GM23338 (cell line): ENCODE results near the gene ABHD5. TPM values are rescaled to one million over a fixed set of nuclear protein-coding genes. Genes with fewer than 3 reads are reported as not detected.

Experiments
- ATAC-seq: fragments of 200-7000 bp; cut with Tn5 transposase; 3 replicates; pipeline ENCODE4 v1.9.1; 2020
- DNase-seq: peaks from one replicate; pipeline ENCODE4 v3.0.0-alpha.2; 2015; ENCODE audit warnings: low spot score
- H2AFZ ChIP-seq: fragments of 200-600 bp; sonication (generic); 2 replicates; pipeline ENCODE4 v1.8.0; 2016; ENCODE audit warnings: antibody characterized with exemption, mild to moderate bottlenecking, moderate library complexity
- H3F3A ChIP-seq: fragments of 200-600 bp; sonication (generic); replicated peaks from 2 replicates; pipeline ENCODE4 v1.8.0; 2017; ENCODE audit warnings: antibody characterized with exemption, mixed run types, low read depth
- H3K27ac ChIP-seq: fragments of 200-600 bp; sonication (generic); 2 replicates; pipeline ENCODE4 v1.6.1; 2016; ENCODE audit warnings: low read depth
- H3K27me3 ChIP-seq: fragments of 200-600 bp; sonication (generic); 2 replicates; pipeline ENCODE4 v1.8.0; 2016; ENCODE audit warnings: mild to moderate bottlenecking, mixed run types, moderate library complexity; ENCODE audit not compliant: insufficient read depth
- H3K36me3 ChIP-seq: fragments of 200-600 bp; sonication (generic); 2 replicates; pipeline ENCODE4 v1.8.0; 2016; ENCODE audit warnings: mild to moderate bottlenecking; ENCODE audit not compliant: insufficient read depth
- H3K4me1 ChIP-seq: fragments of 200-600 bp; sonication (generic); 2 replicates; pipeline ENCODE4 v1.8.0; 2016; ENCODE audit warnings: mild to moderate bottlenecking, moderate library complexity; ENCODE audit not compliant: insufficient read depth
- H3K4me2 ChIP-seq: fragments of 200-600 bp; sonication (generic); 2 replicates; pipeline ENCODE4 v1.7.1; 2017; ENCODE audit warnings: mixed run types
- H3K4me3 ChIP-seq: fragments of 200-600 bp; sonication (generic); 2 replicates; pipeline ENCODE4 v1.6.1; 2016; ENCODE audit warnings: mixed run types
- H3K79me2 ChIP-seq: fragments of 200-600 bp; sonication (generic); replicated peaks from 2 replicates; pipeline ENCODE4 v1.8.0; 2017; ENCODE audit warnings: mild to moderate bottlenecking; ENCODE audit not compliant: insufficient read depth
- H3K9me2 ChIP-seq: fragments of 200-600 bp; sonication (generic); 2 replicates; pipeline ENCODE4 v1.8.0; 2017; ENCODE audit not compliant: insufficient read depth
- H4K20me1 ChIP-seq: fragments of 200-600 bp; sonication (generic); replicated peaks from 2 replicates; pipeline ENCODE4 v1.8.0; 2017; ENCODE audit warnings: mild to moderate bottlenecking; ENCODE audit not compliant: insufficient read depth
- H3K27ac Mint-ChIP-seq: 2 replicates; pipeline ENCODE4 v1.8.0; 2020; ENCODE audit warnings: inconsistent platforms, mild to moderate bottlenecking, moderate library complexity, mixed read lengths
- H3K27me3 Mint-ChIP-seq: 3 replicates; pipeline ENCODE4 v1.8.0; 2022; ENCODE audit warnings: low read depth, mild to moderate bottlenecking, moderate library complexity, mixed read lengths, inconsistent platforms; ENCODE audit not compliant: insufficient read depth, poor library complexity
- H3K36me3 Mint-ChIP-seq: 3 replicates; pipeline ENCODE4 v1.8.0; 2021; ENCODE audit warnings: low read depth, mild to moderate bottlenecking, inconsistent platforms, moderate library complexity, mixed read lengths
- H3K4me1 Mint-ChIP-seq: 3 replicates; pipeline ENCODE4 v1.8.0; 2020; ENCODE audit warnings: mild to moderate bottlenecking, inconsistent platforms, mixed read lengths
- H3K4me3 Mint-ChIP-seq: 3 replicates; pipeline ENCODE4 v1.8.0; 2021; ENCODE audit warnings: moderate library complexity, mild to moderate bottlenecking, inconsistent platforms, mixed read lengths
- H3K9me3 Mint-ChIP-seq: 3 replicates; pipeline ENCODE4 v1.8.0; 2020; ENCODE audit warnings: moderate library complexity, mild to moderate bottlenecking, inconsistent platforms, mixed read lengths
- CREB1 ChIP-seq: fragments of 250-450 bp; sonication (Bioruptor Pico); IDR thresholded peaks from 2 replicates; pipeline ENCODE4 v1.5.0; 2020; ENCODE audit warnings: low read depth, mild to moderate bottlenecking, moderate library complexity
- ETS1 ChIP-seq: IDR thresholded peaks from 2 replicates; pipeline ENCODE4 v1.6.1; 2016; ENCODE audit warnings: antibody characterized with exemption
- EZH2 ChIP-seq: fragments of 200-600 bp; sonication (generic); IDR thresholded peaks from one replicate; pipeline ENCODE4 v1.8.0; 2017; ENCODE audit warnings: antibody characterized with exemption, mild to moderate bottlenecking, low read depth; ENCODE audit not compliant: unreplicated experiment
- EZH2phosphoT487 ChIP-seq: fragments of 200-600 bp; sonication (generic); IDR thresholded peaks from one replicate; pipeline ENCODE4 v1.8.1; 2018; ENCODE audit warnings: antibody characterized with exemption; ENCODE audit not compliant: unreplicated experiment
- JUNB ChIP-seq: IDR thresholded peaks from one replicate; pipeline ENCODE4 v1.6.1; 2016; ENCODE audit warnings: antibody characterized with exemption; ENCODE audit not compliant: unreplicated experiment
- NANOG ChIP-seq: IDR thresholded peaks from 2 replicates; pipeline ENCODE4 v1.6.1; 2016; ENCODE audit warnings: antibody characterized with exemption, borderline replicate concordance
- POLR2AphosphoS5 ChIP-seq: IDR thresholded peaks from 2 replicates; pipeline ENCODE4 v1.6.1; 2016; ENCODE audit warnings: antibody characterized with exemption, low read depth
- STAT1 ChIP-seq: IDR thresholded peaks from one replicate; pipeline ENCODE4 v1.6.1; 2016; ENCODE audit warnings: antibody characterized with exemption; ENCODE audit not compliant: unreplicated experiment
- ZNF114 ChIP-seq: fragments of 250-450 bp; sonication (Bioruptor Pico); IDR thresholded peaks from 2 replicates; pipeline ENCODE4 v1.5.0; 2020; ENCODE audit warnings: mild to moderate bottlenecking, moderate library complexity
- ZNF331 ChIP-seq: fragments of 250-450 bp; sonication (Bioruptor Pico); IDR thresholded peaks from 2 replicates; pipeline ENCODE4 v1.5.0; 2020; ENCODE audit warnings: low read depth, mild to moderate bottlenecking, moderate library complexity
- ZNF462 ChIP-seq: fragments of 250-450 bp; sonication (Bioruptor Pico); IDR thresholded peaks from 2 replicates; pipeline ENCODE4 v1.5.0; 2020; ENCODE audit warnings: mild to moderate bottlenecking, moderate library complexity
- polyA plus RNA-seq: library from polyadenylated mRNA; unstranded; fragments of >200 nt; fragmentation: Nextera tagmentation; extraction: Ambion mirVana; gene quantifications from 2 replicates; pipeline ENCODE4 v1.2.1, GENCODE V29; 2016
- total RNA-seq: library from RNA; depleted of rRNA; stranded (reverse); fragments of >200 nt; shearing (Covaris generic); gene quantifications from 2 replicates; pipeline ENCODE4 v1.2.3, GENCODE V29; 2014
- TF ChIP-seq, protein P1 (sequence below): IDR thresholded peaks from one replicate; pipeline ENCODE4 v1.6.1; 2018; ENCODE audit warnings: antibody characterized with exemption; ENCODE audit not compliant: unreplicated experiment
- TF ChIP-seq, protein P2 (sequence below), 2 experiments: fragments of 200-600 bp in 1 of 2; sonication (generic) in 1 of 2; conservative IDR thresholded peaks; 2 replicates each; pipeline versions ENCODE4 v1.5.1 to v1.6.1; 2016 to 2017; ENCODE audit warnings: antibody characterized with exemption in 2 of 2, low read depth in 2 of 2, mild to moderate bottlenecking in 2 of 2, moderate library complexity in 1 of 2

Gene ABHD5
- total and polyA plus RNA-seq, 2 experiments from 2014 or later: 12.1 to 12.3 TPM

GRCh38 chr3:43762451-43762850 is 71.7 kb downstream of the ABHD5 start:
- Mint-ChIP-seq H3K36me3 (no peaks in the 10 kb centered on the region), H3K4me1 (peaks cover 20% of the 10 kb centered on the region), H3K27me3 (peaks cover 1% of the 10 kb centered on the region), H3K9me3 (no peaks in the 10 kb centered on the region), H3K4me3 (no peak overlapping the region), H3K27ac (no peak overlapping the region)
- Histone ChIP-seq H3K79me2 (no peaks in the 10 kb centered on the region), H3K4me2 (no peak overlapping the region), H3K9me2 (peaks cover 4% of the 10 kb centered on the region; the same call in 1 of the 2 replicates), H3F3A (no peaks in the 10 kb centered on the region), H3K4me1 (peaks cover 5% of the 10 kb centered on the region; the same call in 1 of the 2 replicates), H3K4me3 (no peak overlapping the region), H3K27me3 (no peaks in the 10 kb centered on the region), H3K27ac (no peak overlapping the region), H2AFZ (no peak overlapping the region), H4K20me1 (no peaks in the 10 kb centered on the region), H3K36me3 (no peaks in the 10 kb centered on the region)
- TF ChIP-seq EZH2phosphoT487 (no peak), ZNF114 (CRISPR knock-in tag) (no peak), JUNB (no peak), POLR2AphosphoS5 (no peak), EZH2 (no peak), ETS1 (no peak), STAT1 (no peak), CREB1 (CRISPR knock-in tag) (no peak), ZNF331 (no peak), NANOG (no peak), ZNF462 (CRISPR knock-in tag) (no peak)
- TF ChIP-seq, protein P1, sequence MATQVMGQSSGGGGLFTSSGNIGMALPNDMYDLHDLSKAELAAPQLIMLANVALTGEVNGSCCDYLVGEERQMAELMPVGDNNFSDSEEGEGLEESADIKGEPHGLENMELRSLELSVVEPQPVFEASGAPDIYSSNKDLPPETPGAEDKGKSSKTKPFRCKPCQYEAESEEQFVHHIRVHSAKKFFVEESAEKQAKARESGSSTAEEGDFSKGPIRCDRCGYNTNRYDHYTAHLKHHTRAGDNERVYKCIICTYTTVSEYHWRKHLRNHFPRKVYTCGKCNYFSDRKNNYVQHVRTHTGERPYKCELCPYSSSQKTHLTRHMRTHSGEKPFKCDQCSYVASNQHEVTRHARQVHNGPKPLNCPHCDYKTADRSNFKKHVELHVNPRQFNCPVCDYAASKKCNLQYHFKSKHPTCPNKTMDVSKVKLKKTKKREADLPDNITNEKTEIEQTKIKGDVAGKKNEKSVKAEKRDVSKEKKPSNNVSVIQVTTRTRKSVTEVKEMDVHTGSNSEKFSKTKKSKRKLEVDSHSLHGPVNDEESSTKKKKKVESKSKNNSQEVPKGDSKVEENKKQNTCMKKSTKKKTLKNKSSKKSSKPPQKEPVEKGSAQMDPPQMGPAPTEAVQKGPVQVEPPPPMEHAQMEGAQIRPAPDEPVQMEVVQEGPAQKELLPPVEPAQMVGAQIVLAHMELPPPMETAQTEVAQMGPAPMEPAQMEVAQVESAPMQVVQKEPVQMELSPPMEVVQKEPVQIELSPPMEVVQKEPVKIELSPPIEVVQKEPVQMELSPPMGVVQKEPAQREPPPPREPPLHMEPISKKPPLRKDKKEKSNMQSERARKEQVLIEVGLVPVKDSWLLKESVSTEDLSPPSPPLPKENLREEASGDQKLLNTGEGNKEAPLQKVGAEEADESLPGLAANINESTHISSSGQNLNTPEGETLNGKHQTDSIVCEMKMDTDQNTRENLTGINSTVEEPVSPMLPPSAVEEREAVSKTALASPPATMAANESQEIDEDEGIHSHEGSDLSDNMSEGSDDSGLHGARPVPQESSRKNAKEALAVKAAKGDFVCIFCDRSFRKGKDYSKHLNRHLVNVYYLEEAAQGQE: no peak
- TF ChIP-seq, protein P2, sequence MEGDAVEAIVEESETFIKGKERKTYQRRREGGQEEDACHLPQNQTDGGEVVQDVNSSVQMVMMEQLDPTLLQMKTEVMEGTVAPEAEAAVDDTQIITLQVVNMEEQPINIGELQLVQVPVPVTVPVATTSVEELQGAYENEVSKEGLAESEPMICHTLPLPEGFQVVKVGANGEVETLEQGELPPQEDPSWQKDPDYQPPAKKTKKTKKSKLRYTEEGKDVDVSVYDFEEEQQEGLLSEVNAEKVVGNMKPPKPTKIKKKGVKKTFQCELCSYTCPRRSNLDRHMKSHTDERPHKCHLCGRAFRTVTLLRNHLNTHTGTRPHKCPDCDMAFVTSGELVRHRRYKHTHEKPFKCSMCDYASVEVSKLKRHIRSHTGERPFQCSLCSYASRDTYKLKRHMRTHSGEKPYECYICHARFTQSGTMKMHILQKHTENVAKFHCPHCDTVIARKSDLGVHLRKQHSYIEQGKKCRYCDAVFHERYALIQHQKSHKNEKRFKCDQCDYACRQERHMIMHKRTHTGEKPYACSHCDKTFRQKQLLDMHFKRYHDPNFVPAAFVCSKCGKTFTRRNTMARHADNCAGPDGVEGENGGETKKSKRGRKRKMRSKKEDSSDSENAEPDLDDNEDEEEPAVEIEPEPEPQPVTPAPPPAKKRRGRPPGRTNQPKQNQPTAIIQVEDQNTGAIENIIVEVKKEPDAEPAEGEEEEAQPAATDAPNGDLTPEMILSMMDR (conservative IDR thresholded peaks at IDR 0.05; ENCODE audit: low read depth in 2 of 2): no peak
- ATAC-seq (no peak), DNase-seq (no peak)
